Fibroblast of skin of right biceps (primary cell): ENCODE results near the gene CXorf51A.
"Not testable (repeated sequence)": the region's sequence is repeated elsewhere in the genome, so short reads cannot be mapped to it uniquely, and the experiment has no call there.

Experiments
- DNase-seq: peaks from one replicate; pipeline ENCODE4 v3.0.0-alpha.2; 2013

The CXorf51A gene

DNA sequence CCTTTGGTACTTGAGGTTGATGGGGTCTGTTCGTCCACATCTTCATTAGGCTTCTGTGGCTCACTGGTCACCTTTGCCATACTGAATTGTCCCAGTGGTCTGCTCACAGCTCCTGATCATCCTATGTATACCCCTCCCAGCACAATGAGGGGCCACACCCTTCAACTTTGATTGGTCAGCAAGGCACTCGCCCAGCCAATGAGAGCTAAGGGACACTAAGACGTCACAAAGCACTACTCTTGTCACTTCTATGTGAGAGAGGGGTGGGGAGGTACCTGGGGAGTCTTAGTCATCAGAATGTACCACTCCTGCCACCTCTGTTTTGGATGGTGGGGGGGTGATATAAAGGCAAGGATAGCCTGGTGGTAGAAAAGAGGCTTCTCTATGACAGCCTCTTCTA, at the start of gene CXorf51A:
Gene CXorf51A, minus strand, starts transcription at position 101 of the 400 bp plus-strand sequence. Its CDS starts 21 bp downstream, at position 80.
- not testable (repeated sequence) for DNase-seq

DNA sequence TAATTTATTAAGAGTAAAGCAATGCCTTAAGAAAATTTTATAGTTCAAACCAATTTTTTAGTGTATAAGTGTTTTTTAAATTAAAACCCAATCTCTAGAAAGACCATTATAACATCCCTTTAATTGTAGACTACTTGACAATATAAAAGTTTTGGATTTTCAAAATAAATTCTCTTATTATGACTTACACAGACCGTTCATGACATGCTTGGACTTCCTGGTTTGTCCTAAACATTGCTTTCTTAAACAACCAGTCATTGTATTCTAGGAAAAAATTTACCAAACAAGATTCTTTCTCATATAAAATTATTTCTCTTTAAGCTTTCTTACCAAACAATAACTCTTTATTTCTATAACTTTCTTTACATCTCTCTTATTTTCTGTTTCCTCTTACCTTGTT, 49.0 kb upstream of the CXorf51A start:
- no peak for DNase-seq

DNA sequence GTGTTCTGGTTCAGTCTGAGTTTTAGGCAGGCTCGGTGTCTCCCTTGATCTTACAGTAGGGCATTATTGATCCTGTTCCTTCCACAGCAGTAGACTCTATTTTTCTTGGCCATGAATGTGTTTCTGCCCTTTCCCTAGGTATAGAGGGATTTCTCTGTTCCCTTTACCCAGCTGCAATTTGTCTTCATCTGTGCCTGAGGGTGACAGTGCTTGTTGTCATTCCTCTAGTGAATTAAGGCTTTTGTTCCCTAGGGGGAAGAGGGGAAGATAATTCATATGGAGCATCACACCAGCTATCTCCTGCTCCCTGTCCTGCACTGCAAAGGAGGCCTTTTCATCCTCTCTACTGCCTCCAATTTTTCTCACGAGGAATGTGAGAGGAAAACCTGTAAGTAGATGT, 39.7 kb upstream of the CXorf51A start:
- no peak for DNase-seq

DNA sequence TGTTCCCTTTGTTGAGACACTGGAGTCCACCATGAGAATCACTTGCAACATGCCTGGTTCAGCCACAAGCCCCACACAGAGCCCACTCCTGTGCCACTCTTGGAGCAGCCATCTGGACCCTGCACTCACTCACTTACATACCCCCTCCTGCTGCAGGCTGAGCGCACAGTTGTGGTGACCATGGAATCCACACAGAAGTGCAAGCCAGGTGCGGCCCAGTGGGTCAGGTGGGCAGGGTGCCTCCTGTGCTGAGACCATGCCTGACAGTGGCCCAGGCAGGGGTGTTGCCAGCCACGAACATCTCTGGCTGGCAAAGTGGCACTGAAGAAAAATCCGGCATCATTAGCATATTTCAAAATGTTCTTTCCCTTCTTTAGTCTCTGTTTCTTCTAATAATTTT, 17.4 kb upstream of the CXorf51A start:
- DNase-seq, result no peak

DNA sequence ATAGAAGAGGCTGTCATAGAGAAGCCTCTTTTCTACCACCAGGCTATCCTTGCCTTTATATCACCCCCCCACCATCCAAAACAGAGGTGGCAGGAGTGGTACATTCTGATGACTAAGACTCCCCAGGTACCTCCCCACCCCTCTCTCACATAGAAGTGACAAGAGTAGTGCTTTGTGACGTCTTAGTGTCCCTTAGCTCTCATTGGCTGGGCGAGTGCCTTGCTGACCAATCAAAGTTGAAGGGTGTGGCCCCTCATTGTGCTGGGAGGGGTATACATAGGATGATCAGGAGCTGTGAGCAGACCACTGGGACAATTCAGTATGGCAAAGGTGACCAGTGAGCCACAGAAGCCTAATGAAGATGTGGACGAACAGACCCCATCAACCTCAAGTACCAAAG, 5.1 kb downstream of the CXorf51A start, which contains the start of gene CXorf51B:
Gene CXorf51B, plus strand, starts transcription at position 301 of the 400 bp plus-strand sequence. Its CDS starts 21 bp downstream, at position 322.
- not testable (repeated sequence) for DNase-seq
